GM21423 (cell line): Measurements from ENCODE around the gene SYNGR1.

ENCODE experiments used
- ATAC-seq: cut with Tn5 transposase; IDR thresholded peaks from one replicate; pipeline ENCODE4 v1.9.1; 2021; ENCODE audit warnings: mild to moderate bottlenecking, moderate library complexity; ENCODE audit not compliant: unreplicated experiment

Gene SYNGR1

DNA sequence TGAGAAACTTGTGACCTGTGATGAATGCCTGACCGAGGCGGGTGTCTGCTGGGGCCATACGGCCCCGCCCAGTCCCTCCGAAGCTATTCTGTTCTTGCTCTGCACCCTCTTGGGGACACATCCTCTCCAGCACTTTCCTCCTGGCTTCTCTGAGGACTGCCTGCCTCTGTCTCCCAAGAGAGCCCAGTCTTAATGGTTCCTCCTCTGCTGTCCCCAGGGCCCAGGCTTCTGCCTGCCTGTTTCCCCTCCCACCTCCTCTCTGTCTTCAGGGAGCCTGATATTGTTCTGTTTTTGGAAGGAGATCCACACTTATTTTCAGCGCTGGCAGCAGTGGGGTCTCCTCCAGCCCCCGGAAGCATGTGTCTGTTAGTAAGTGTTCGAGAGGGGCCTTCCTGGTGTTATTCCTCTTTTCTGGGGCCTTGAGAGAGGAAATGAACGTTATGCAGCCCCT lies 18.7 kb downstream of the SYNGR1 start:
- no peak for ATAC-seq

DNA sequence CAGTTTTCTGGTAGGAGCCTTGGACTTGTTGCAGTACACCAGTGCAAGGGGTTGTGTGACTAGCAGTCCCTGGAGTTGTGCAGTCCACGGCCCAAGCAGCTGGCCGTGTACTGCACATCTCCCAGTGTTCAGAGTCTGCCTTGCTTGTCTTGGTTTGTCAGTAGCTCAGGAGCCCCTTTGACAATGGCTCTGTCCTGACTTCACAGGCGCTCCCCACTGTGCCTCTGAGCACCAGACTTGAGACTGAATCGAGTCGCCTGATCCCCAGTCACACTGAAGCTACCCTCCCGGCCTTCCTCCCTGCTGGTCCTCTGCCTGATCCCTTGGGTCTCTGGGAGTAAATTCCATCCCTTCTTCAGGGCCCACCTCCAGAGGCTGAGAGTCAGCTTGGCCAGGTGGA lies 19.4 kb downstream of the SYNGR1 start:
- ATAC-seq: no peak

DNA sequence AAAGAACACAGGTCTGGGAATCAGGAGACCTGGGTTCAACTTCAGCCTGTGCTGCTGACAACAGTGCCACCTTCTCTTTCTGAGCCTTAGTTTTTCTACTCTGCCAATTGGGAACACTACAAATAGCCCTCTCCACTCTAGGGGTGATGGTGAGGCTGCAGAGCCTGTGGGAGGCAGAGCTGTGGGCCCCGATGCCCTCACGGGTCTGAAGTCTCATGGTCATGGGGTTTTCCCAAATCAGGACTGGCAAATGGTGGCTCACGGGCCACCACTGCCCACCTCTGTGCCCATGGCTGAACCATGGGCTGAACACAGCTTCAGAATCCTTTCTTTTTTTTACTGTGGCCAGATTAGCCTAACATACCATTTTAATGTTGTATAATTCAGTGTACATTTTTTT lies 19.8 kb downstream of the SYNGR1 start:
- no peak for ATAC-seq

DNA sequence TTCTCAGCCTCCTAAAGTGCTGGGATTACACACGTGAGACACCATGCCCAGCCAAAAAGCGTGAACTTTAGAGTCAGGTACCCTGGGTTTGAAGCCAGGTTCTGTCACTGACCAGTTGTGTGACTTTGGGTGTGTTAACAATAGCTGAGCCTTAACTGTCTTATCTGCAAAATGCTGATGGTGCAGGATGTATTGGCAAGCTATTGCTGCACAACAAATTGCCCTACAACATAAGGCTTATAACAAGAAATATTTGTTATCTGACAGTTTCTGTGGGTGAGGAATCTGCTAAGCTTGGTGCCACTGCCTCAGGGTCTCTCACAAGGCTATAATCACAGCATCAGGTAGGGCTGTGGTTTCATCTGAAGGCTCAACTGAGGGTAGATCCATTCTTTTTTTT lies 21.9 kb downstream of the SYNGR1 start:
- ATAC-seq: no peak

DNA sequence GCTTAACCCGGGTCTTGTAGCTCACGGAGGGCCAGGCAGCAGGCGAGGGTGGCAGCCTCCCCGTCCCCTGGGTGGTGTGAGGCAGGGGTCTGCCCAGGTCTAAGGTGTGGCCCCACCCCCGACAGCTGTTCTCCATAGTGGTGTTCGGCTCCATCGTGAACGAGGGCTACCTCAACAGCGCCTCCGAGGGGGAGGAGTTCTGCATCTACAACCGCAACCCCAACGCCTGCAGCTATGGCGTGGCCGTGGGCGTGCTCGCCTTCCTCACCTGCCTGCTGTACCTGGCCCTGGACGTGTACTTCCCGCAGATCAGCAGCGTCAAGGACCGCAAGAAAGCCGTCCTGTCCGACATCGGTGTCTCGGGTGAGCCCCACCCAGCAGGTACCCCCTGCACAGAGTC lies 24.4 kb downstream of the SYNGR1 start:
- no peak for ATAC-seq

DNA sequence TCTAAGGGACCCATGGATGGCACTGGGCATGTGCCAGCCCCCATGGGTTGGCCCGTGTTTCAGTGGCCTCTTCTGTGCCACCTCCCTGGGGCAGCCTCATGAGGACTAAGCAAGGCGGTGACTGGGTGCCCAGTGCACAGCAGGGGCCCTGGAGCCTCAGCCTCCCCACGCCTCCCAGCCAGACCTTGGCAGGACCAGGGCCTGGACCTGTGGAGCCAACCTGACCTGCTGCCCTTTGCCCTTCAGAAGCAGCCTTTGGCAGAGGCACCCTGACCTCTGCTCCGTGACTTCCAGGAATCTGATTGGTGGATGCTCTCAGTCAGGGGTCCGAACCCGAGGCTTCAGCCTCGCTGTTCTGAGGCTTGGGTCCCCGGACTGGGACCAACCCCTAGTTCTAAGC lies 25.0 kb downstream of the SYNGR1 start:
- ATAC-seq: no peak

DNA sequence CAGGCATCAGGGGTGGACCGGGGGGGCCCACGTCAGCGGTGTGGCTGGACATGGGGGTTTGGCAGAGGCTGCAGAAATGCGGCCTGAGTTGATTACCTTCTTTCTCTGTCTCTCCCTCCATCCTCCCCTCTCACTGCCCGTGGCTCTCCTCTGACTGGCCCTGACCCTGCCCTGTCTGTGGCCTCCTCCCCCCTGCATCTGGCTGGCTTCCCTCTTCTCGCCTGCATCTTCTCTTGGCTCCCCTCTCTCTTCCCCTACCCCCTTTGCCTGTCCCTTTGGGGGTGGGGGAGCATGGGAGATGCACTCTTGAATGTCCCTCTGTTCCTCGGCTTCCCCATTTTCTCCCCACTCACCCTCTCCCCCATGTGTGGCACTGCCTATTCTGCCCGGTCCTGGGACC lies 25.9 kb downstream of the SYNGR1 start:
- no peak for ATAC-seq

DNA sequence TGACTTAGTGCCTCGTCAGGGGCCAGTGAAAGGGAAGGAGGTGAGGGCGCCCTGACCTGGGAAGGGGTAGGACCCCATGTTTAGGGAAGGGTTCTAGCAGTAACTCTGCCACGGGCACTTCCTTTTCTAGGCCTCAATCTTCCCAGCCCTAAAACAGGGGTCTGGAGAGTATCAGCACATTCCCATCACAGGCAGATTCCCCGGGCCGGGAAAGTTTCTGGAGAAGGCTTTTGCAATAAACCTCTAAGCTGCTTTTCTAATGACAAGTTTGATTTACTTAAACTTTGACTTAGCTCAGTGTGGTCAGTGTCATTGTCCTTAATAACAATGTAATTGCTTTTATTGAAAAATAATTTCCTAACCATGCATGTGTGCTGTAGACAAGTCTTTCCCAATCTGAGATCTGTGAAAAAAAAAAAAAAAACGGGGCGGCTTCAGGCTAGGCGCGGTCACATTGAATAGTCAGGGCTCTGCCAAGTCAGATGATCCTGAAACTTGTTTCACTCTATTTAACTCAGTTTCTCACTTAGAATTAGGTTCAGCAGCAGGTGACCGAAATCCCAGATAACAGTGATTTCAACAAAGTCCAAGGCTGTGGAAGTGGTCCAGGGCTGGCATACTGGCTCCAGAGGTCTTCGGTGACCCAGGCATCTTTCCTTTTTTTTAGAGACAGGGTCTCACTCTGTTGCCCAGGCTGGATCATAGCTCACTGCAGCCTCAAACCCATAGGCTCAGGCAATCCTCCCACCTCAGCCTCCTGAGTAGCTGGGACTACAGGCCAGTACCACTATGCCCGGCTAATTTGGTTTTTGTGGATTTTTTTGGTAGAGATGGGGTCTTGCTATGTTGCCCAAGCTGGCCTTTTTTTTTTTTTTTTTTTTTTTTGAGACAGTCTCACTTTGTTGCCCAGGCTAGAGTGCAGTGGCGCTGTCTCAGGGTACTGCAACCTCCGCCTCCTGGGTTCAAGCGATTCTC lies 30.3 kb downstream of the SYNGR1 start:
- no peak for ATAC-seq

DNA sequence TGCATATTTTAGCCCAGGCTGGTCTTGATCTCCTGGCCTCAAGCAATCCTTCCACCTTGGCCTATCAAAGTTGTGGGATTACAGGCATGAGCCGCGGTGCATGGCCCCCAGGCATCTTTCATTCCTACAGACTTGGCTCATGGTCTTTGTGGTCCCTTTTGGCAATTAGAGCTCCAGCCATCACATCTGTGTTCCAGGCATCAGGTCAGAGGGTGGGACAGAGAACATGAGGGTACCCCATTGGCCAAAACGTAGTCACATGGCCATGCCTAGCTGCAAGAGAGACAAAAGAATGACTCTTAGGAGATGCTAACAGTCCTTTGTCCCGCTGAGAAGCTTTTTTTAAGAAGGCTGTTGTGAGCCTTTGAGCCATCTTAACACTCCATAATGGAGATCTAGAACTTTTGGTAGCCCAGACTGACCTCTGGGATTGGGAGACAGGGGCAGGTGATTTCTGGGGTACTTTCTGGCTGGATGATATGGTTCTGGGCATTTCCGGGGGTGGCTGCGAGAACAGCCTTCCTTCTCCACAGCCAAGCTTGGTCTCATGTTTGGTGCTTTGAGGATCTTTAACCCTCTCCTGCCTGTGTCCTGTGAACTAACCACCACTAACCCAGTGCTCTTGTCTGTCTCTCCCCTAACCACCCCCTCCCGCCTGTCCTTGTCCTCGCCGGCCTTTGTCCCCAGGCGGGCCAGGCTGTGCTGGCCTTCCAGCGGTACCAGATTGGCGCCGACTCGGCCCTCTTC lies 31.4 kb downstream of the SYNGR1 start:
- ATAC-seq: no peak

DNA sequence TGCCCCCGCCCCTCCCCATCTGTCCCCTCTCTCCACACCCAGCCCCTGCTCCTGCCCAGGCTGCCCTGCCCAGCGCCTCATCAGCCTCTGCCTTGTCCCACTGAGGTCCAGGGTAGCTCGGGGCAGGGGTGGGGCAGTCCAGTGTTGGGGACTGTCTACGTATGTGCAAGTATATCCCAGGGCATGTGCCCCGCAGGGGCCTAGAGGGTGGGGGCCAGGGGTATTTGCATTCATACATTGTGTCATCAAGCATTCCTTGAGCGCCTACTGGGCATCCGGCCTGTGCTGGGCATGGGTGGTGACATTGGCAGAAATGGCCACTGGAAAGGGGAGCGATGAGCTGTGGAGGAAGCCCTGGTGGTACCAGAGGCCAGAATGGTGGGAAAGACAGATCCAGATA lies 32.1 kb downstream of the SYNGR1 start:
- ATAC-seq: no peak

DNA sequence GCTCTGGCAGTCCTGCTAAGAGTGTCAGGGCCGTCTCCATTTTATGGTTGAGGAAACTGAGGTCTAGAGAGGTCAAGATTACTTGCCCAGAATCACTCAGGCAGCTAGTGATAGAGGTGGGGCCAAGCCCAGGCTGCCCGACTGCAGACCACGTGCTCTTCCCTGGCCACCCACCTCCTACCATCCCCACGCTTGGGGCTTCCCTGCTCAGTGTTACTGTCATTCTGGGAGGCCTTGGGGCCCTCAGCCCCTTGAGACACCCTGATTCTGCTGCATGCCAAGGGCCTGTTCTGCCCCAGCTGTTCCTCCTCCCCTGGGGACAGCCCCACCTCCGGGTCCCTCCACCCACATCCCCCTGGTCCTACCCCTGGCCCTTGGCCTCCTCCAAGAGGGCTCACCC lies 32.6 kb downstream of the SYNGR1 start:
- ATAC-seq: no peak

DNA sequence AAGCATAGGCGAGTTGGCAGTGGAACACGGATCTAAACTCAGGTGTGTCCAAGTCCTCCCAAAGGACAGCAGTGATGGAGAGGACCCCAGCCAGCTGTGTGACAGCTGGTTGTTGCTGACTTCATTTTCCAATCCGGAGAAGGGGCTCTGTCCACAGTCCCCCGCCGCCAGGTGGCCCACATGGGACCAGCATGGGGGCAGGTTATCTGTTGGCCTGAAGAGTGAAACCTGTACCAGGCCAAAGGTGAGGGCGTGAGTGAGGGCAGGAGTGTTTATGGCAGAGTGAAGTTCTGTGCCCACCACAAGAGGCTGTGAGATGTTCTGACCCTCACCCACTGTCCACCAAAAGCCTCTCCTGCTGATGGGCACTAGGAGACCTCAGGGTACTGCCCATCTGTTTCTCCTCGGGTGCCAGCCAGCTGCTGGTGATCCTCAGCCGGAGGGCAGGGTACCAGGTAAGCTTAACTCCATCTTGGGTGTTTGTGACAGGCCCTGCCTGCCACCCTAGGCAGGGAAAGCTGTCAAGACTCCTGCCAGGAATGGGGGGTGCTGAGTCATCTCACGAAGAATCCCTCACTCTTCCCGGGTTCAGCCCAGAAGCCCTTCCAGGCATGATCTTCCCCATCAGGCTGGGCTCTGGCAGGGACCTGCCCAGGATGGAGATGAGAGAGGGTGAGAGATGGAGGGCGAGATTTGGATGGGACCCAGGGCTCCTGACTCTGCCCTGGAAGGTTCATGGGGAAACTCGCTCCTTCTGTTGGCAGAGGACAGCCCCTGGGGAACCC lies 34.2 kb downstream of the SYNGR1 start:
- ATAC-seq: no peak

DNA sequence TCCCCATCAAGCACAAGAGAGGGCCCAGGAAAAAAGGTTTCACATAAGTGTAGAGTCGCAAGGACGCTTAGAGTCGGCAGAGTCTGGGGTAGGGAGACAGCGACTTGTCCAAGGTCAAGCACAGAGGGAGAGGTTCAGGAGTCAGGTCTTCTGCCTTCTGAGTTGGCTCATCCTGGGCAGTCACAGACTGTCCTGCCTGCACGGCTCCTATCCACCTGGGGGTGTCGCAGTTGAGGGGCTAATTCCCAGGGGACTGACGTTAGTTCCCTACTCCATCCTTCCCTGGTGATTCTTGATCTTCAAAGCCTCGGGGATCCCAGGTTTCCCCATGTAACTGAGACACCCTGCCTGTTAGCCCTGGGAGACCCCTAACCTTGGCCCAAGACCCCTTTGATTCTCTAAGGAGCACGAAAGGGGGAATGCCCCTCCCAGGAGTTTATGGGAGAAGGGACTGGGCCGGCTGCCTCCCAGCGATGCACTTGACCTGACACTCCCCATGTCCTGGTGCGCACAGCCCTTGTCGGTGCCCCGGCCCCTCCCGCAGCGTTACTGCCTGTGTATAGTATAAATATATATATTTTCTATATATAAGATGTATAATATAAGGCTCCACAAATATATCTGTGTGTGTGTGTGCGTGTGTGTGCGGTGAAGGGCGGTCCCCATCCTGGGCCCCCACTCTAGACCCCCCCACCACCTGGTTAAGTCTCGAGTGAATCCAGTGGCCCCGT lies 35.1 kb downstream of the SYNGR1 start:
- ATAC-seq: no peak

DNA sequence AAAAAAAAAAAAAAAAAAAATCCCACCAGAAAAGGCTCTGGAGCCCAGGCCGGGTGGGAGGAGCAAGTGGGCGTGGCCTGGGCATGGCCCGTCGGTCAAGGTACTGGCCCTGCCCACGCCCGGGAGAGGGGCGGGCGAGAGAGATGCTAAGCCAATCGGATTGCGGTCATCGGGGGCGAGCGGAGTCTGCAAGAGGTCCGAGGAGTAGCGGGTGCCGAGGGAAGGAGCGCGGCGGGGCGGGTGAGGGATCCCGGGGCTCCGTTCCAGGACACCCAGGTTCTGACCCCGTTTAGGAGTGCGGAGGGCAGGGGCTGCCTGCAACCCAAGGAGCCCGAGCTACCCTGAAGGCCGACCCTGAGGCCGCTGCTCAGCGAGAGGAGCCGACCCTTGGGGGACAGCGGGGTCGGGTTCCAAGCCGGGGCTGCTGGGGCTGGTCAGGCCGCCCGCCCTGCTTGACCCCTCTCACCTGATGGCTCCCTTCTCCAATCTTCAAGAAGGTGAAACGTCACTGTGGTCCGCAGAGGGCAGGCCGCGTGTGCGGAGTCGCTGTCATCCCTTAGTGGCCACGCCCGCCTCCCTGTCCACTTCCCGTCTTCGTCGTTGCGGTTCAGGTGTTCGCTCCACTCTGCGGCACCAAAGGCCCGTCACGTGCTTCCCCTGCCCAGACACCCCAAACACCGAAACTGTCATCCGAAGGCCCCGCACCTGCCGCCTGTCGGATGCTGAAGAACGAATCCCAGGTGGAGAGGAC lies 38.6 kb downstream of the SYNGR1 start:
- no peak for ATAC-seq

DNA sequence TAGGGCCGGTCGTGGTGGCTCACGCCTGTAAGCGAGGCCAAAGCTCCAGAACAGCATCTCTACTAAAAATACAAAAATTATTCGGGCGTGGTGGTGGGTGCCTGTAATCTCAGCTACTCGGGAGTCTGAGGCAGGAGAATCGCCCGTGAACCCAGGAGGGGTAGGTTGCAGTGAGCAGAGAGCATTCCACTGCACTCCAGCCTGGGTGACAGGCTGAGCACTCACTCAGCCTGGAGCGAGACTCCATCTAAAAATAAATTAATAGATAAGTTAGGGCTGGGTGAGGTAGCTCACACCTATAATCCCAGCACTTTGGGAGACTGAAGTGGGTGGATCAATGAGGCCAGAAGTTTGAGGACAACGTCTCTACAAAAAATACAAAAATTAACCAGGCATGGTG lies 39.6 kb downstream of the SYNGR1 start:
- no peak for ATAC-seq

DNA sequence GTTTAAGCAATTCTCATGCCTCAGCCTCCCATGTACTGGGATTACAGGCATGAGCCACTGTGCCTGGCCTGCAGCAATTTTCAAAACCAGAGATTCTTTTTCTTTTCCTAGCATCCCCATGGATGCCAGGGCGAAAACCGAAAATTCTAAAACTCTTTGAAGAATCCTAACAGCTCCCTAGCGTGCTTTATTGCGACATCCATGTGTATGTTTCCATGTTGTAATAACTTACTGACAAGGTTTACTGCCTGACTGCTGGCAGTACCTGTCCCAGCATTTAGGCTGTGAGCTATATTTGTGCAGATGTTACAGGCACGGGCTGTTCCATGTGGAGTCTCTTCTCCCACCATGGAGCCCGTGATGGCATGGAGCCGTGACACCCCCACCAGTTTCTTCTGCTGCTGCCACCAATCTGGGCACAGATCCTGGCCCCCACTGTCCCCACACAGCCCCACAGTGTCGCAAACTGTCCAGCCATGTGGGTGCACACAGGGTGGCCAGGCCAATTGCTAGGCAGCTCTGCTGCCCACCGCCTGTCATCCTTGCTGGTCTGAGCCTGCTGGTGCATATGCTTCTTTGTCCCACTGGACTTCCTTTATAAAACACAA lies 42.7 kb downstream of the SYNGR1 start:
- no peak for ATAC-seq

DNA sequence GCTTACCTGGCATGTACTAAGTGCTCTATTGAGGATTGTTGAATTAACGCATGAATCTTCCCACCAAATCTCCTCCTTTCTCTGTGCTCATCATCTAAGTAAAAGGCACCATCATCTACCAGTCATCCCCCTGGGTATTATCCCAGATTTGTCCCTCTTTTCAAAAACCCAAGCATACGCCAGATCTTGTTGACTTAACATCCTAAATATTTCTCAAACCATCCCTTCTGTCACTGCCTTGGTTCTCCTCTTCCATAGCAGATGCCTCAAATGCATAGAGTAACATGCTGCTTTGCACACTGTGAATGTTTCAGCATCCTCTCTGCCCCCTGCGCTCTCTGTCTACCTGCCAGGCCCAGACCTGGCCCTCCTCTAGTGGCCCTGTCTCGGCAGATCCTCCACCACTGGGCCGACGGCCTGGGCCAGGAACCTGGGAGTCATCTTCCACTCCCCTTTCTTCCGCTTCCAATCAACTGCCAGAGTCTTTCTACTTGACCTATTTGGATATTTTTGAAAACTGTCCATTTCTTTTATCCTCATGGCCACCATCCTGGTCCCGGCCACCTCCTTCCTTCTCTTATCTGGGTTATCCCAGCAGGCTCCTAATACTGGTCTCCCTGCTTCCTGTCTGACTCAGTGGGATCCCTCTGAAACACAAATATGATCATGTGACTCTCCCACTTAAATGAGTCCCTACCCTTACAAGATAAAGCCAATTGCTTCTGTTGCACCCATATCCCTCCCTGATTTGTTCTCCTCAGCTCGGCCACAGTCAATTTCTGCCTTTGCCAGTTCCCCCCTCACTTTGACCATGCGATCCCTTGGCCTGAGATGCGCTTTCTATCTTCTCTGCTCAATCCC lies 46.4 kb downstream of the SYNGR1 start:
- no peak for ATAC-seq

DNA sequence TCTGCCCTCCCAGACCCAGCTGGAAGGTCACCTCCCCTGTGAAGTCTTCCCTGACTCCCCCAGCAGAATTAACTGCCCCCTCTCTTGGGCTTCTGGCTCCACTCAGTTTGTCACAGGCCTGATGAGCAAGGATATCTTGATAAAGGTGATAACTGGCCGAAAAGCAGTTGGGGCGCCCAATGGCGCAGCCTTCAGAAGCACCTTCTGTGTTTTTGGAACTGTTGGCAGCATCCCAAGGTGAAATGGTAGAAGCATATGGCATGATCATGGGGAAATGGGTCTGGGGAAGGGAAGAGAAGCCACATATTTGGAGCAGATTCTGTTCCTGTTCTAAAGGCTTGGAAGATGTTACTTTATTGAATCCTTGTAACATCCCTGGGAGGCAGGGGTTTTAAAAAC lies 47.0 kb downstream of the SYNGR1 start:
- no peak for ATAC-seq

DNA sequence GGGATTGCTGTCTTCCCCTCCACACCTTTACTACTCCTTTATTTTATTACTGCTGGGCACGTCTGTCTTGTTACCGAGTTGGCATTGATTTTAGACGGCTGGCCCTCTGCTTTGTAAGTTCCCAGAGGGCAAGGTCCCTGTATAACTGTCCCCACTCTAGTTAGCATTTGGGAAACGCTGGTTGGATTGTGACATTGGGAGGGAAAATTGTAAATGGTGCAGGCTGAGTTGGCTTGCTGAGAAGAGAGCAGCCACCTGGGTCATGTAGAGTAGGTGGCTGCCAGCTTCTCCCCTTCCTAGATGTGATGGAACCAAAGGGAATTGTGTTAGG lies 51.5 kb downstream of the SYNGR1 start:
- no peak for ATAC-seq
